GM23338 (cell line): Measurements from ENCODE around the gene C12orf42. TPM values are rescaled to one million over a fixed set of nuclear protein-coding genes. Genes with fewer than 3 reads are reported as not detected.

Experiments
- ATAC-seq: fragments of 200-7000 bp; cut with Tn5 transposase; 3 replicates; pipeline ENCODE4 v1.9.1; 2020
- DNase-seq: peaks from one replicate; pipeline ENCODE4 v3.0.0-alpha.2; 2015; ENCODE audit warnings: low spot score
- H2AFZ ChIP-seq: fragments of 200-600 bp; sonication (generic); 2 replicates; pipeline ENCODE4 v1.8.0; 2016; ENCODE audit warnings: antibody characterized with exemption, mild to moderate bottlenecking, moderate library complexity
- H3F3A ChIP-seq: fragments of 200-600 bp; sonication (generic); replicated peaks from 2 replicates; pipeline ENCODE4 v1.8.0; 2017; ENCODE audit warnings: antibody characterized with exemption, mixed run types, low read depth
- H3K27ac ChIP-seq: fragments of 200-600 bp; sonication (generic); 2 replicates; pipeline ENCODE4 v1.6.1; 2016; ENCODE audit warnings: low read depth
- H3K27me3 ChIP-seq: fragments of 200-600 bp; sonication (generic); 2 replicates; pipeline ENCODE4 v1.8.0; 2016; ENCODE audit warnings: mild to moderate bottlenecking, mixed run types, moderate library complexity; ENCODE audit not compliant: insufficient read depth
- H3K36me3 ChIP-seq: fragments of 200-600 bp; sonication (generic); 2 replicates; pipeline ENCODE4 v1.8.0; 2016; ENCODE audit warnings: mild to moderate bottlenecking; ENCODE audit not compliant: insufficient read depth
- H3K4me1 ChIP-seq: fragments of 200-600 bp; sonication (generic); 2 replicates; pipeline ENCODE4 v1.8.0; 2016; ENCODE audit warnings: mild to moderate bottlenecking, moderate library complexity; ENCODE audit not compliant: insufficient read depth
- H3K4me2 ChIP-seq: fragments of 200-600 bp; sonication (generic); 2 replicates; pipeline ENCODE4 v1.7.1; 2017; ENCODE audit warnings: mixed run types
- H3K4me3 ChIP-seq: fragments of 200-600 bp; sonication (generic); 2 replicates; pipeline ENCODE4 v1.6.1; 2016; ENCODE audit warnings: mixed run types
- H3K79me2 ChIP-seq: fragments of 200-600 bp; sonication (generic); replicated peaks from 2 replicates; pipeline ENCODE4 v1.8.0; 2017; ENCODE audit warnings: mild to moderate bottlenecking; ENCODE audit not compliant: insufficient read depth
- H3K9me2 ChIP-seq: fragments of 200-600 bp; sonication (generic); 2 replicates; pipeline ENCODE4 v1.8.0; 2017; ENCODE audit not compliant: insufficient read depth
- H4K20me1 ChIP-seq: fragments of 200-600 bp; sonication (generic); replicated peaks from 2 replicates; pipeline ENCODE4 v1.8.0; 2017; ENCODE audit warnings: mild to moderate bottlenecking; ENCODE audit not compliant: insufficient read depth
- H3K27ac Mint-ChIP-seq: 2 replicates; pipeline ENCODE4 v1.8.0; 2020; ENCODE audit warnings: inconsistent platforms, mild to moderate bottlenecking, moderate library complexity, mixed read lengths
- H3K27me3 Mint-ChIP-seq: 3 replicates; pipeline ENCODE4 v1.8.0; 2022; ENCODE audit warnings: low read depth, mild to moderate bottlenecking, moderate library complexity, mixed read lengths, inconsistent platforms; ENCODE audit not compliant: insufficient read depth, poor library complexity
- H3K36me3 Mint-ChIP-seq: 3 replicates; pipeline ENCODE4 v1.8.0; 2021; ENCODE audit warnings: low read depth, mild to moderate bottlenecking, inconsistent platforms, moderate library complexity, mixed read lengths
- H3K4me1 Mint-ChIP-seq: 3 replicates; pipeline ENCODE4 v1.8.0; 2020; ENCODE audit warnings: mild to moderate bottlenecking, inconsistent platforms, mixed read lengths
- H3K4me3 Mint-ChIP-seq: 3 replicates; pipeline ENCODE4 v1.8.0; 2021; ENCODE audit warnings: moderate library complexity, mild to moderate bottlenecking, inconsistent platforms, mixed read lengths
- H3K9me3 Mint-ChIP-seq: 3 replicates; pipeline ENCODE4 v1.8.0; 2020; ENCODE audit warnings: moderate library complexity, mild to moderate bottlenecking, inconsistent platforms, mixed read lengths
- CTCF ChIP-seq, 2 experiments: fragments of 200-600 bp in 1 of 2; sonication (generic) in 1 of 2; conservative IDR thresholded peaks; 2 replicates each; pipeline versions ENCODE4 v1.5.1 to v1.6.1; 2016 to 2017; ENCODE audit warnings: antibody characterized with exemption in 2 of 2, low read depth in 2 of 2, mild to moderate bottlenecking in 2 of 2, moderate library complexity in 1 of 2
- ETS1 ChIP-seq: IDR thresholded peaks from 2 replicates; pipeline ENCODE4 v1.6.1; 2016; ENCODE audit warnings: antibody characterized with exemption
- EZH2 ChIP-seq: fragments of 200-600 bp; sonication (generic); IDR thresholded peaks from one replicate; pipeline ENCODE4 v1.8.0; 2017; ENCODE audit warnings: antibody characterized with exemption, mild to moderate bottlenecking, low read depth; ENCODE audit not compliant: unreplicated experiment
- EZH2phosphoT487 ChIP-seq: fragments of 200-600 bp; sonication (generic); IDR thresholded peaks from one replicate; pipeline ENCODE4 v1.8.1; 2018; ENCODE audit warnings: antibody characterized with exemption; ENCODE audit not compliant: unreplicated experiment
- JUNB ChIP-seq: IDR thresholded peaks from one replicate; pipeline ENCODE4 v1.6.1; 2016; ENCODE audit warnings: antibody characterized with exemption; ENCODE audit not compliant: unreplicated experiment
- NANOG ChIP-seq: IDR thresholded peaks from 2 replicates; pipeline ENCODE4 v1.6.1; 2016; ENCODE audit warnings: antibody characterized with exemption, borderline replicate concordance
- POLR2AphosphoS5 ChIP-seq: IDR thresholded peaks from 2 replicates; pipeline ENCODE4 v1.6.1; 2016; ENCODE audit warnings: antibody characterized with exemption, low read depth
- REST ChIP-seq: IDR thresholded peaks from one replicate; pipeline ENCODE4 v1.6.1; 2018; ENCODE audit warnings: antibody characterized with exemption; ENCODE audit not compliant: unreplicated experiment
- STAT1 ChIP-seq: IDR thresholded peaks from one replicate; pipeline ENCODE4 v1.6.1; 2016; ENCODE audit warnings: antibody characterized with exemption; ENCODE audit not compliant: unreplicated experiment
- ZNF114 ChIP-seq: fragments of 250-450 bp; sonication (Bioruptor Pico); IDR thresholded peaks from 2 replicates; pipeline ENCODE4 v1.5.0; 2020; ENCODE audit warnings: mild to moderate bottlenecking, moderate library complexity
- ZNF331 ChIP-seq: fragments of 250-450 bp; sonication (Bioruptor Pico); IDR thresholded peaks from 2 replicates; pipeline ENCODE4 v1.5.0; 2020; ENCODE audit warnings: low read depth, mild to moderate bottlenecking, moderate library complexity
- ZNF462 ChIP-seq: fragments of 250-450 bp; sonication (Bioruptor Pico); IDR thresholded peaks from 2 replicates; pipeline ENCODE4 v1.5.0; 2020; ENCODE audit warnings: mild to moderate bottlenecking, moderate library complexity
- polyA plus RNA-seq: library from polyadenylated mRNA; unstranded; fragments of >200 nt; fragmentation: Nextera tagmentation; extraction: Ambion mirVana; gene quantifications from 2 replicates; pipeline ENCODE4 v1.2.1, GENCODE V29; 2016
- total RNA-seq: library from RNA; depleted of rRNA; stranded (reverse); fragments of >200 nt; shearing (Covaris generic); gene quantifications from 2 replicates; pipeline ENCODE4 v1.2.3, GENCODE V29; 2014

Gene C12orf42
- total and polyA plus RNA-seq, 2 experiments from 2014 or later = 0.45 TPM; not detected in 1

- Histone ChIP-seq H3K79me2 (no peaks in the 10 kb centered on the region), H3K27ac (no peak overlapping the region), H3K9me2 (no peaks in the 10 kb centered on the region), H3F3A (no peaks in the 10 kb centered on the region), H3K27me3 (no peaks in the 10 kb centered on the region), H2AFZ (no peak overlapping the region), H3K4me3 (no peak overlapping the region), H3K36me3 (no peaks in the 10 kb centered on the region), H4K20me1 (no peaks in the 10 kb centered on the region; the same call in 1 of the 2 replicates), H3K4me1 (no peaks in the 10 kb centered on the region), H3K4me2 (no peak overlapping the region)
- H3K4me1 Mint-ChIP-seq = no peaks in the 10 kb centered on the region
- TF ChIP-seq CTCF (conservative IDR thresholded peaks at IDR 0.05; ENCODE audit: low read depth in 2 of 2) (no peak), ZNF114 (CRISPR knock-in tag) (no peak), STAT1 (no peak), REST (no peak), POLR2AphosphoS5 (no peak), EZH2phosphoT487 (no peak), JUNB (no peak), ETS1 (no peak), NANOG (no peak), ZNF462 (CRISPR knock-in tag) (no peak), ZNF331 (no peak), EZH2 (no peak)
- H3K9me3 Mint-ChIP-seq = no peaks in the 10 kb centered on the region
- H3K4me3 Mint-ChIP-seq = no peak overlapping the region
- H3K27me3 Mint-ChIP-seq = peaks cover 5% of the 10 kb centered on the region
- no peak overlapping the region for H3K27ac Mint-ChIP-seq
- DNase-seq (no peak), ATAC-seq (no peak)
- H3K36me3 Mint-ChIP-seq = no peaks in the 10 kb centered on the region
Observed at GRCh38 chr12:103382119-103382518, 113.6 kb downstream of the C12orf42 start.
